HG02885 (cell line): ENCODE results near the gene SFI1.

Experiments
- ATAC-seq: cut with Tn5 transposase; IDR thresholded peaks from one replicate; pipeline ENCODE4 v1.9.1; 2021; ENCODE audit warnings: mild to moderate bottlenecking; ENCODE audit not compliant: unreplicated experiment, poor library complexity

SFI1 gene

DNA sequence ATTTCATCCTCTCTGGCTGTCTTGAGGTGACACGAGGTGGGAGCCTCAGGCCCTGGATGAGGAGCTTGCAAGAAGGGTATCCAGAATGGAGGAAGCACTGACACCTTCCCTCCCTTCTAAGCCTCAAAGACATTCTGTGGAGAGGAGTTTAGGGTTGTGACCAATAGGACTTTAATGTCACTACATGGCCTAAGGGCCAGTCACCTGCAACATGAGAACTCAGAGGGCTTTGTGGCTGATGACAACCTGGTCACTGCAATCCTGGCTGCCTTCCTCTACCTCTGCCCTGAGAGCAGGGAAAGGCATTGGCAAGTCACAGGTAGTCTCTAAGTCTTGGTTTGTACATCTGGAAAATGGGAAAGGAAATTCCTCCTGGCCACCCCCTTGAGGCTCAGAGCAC lies 132.0 kb downstream of the SFI1 start:
- no peak for ATAC-seq

DNA sequence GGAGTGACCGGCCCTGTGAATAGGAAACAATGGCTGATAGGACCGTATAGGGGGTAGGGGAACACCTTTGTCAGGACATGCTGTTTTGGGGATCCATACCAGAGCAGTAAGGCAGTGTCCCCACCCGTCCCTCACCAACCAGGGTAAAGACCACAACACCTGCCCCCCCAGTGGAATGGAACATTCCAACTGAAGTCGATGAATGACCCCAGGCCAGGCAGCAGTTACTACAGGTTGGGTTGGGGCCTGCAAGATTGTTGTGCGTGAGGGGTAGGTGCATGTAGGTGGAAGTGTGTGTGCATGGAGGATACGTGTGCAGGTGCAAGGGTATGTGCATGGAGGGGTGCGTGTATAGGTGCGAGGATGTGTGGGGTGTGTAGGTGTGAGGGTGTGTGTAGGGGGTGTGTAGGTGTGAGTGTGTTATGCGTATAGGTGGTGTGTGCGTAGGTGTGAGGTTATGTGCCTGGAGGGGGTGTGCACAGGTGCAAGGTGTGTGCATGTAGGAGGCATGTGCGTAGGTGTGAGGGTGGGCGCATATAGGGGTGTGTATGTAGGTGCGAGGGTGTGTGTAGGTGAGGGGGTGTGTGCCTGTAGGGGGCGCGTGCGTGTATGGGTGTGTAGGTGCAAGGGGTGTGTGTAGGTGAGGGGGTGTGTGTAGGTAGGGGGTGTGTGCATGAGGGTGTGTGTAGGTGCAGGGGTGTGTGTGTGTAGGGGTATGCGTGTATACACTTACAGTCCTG lies 132.8 kb downstream of the SFI1 start:
- ATAC-seq = no peak

DNA sequence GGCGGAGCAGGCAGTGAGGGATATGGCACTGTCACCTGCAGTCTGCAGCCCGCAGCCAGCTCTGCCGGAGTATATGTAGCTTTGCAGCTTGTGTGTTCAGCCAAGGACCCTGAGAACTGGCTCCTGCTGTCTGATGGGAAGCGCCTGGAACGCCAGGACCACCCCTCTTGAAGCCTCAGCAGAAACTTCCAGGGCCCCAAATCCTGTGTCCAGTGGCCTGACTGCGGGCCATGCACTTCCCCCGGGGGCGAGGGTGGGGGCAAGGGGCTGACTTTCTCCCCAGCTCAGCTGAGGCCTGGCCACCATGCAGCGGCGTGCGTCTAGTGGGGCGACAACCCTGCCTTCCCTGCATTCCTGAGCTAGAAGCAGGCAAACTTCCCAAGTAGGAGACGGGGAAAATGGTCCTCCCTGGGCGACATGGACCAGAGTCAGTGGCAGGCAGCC lies 133.4 kb downstream of the SFI1 start:
- no peak for ATAC-seq

DNA sequence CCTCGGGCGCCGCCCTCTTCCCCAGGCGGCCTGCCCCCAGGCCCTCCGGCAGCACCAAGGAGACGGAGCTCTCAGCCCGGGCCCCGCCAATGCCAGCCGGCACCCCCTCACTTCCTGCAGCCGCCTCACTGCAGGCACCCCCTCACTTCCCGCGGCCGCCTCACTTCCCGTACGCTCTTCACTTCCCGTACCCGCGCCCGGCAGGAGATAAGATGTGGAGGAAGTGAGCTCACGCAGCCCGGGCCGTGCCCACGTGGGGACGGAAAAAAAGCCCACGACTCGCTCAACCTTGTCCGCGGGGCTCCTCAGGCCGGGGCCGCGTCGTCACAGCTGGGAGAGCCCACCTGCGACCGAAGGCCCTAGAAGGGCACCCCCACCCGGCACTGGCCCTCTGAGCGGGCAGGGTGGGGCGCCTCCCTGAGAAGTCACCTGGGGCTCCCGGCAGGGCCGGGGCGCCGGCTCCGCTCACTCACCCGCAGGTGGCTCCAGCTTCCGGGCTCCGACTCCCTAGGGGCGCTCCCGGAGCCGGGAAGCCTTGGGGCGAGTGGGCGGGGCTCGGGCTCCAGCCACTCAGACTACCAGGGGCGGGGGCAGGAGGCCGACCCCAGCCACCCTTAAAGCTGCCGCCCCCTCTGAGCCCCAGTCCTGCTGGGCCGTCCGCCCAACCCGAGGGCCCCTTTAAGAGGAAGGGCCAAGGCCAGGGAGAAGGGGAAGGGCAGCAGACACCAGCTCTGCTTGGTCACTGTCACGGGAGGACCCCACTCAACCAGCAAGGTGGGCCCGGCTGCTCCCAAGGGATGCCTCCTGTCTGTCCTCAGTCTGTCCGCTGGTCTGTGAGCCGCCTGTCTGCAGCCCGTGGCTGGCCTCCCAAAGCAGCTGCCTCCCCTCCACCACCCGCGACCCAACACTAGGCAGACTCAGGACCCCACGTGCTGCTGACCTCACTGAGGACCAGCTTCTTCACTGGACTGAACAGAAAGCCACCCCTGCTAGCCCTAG lies 134.3 kb downstream of the SFI1 start:
- peak; percentile 57 for ATAC-seq

DNA sequence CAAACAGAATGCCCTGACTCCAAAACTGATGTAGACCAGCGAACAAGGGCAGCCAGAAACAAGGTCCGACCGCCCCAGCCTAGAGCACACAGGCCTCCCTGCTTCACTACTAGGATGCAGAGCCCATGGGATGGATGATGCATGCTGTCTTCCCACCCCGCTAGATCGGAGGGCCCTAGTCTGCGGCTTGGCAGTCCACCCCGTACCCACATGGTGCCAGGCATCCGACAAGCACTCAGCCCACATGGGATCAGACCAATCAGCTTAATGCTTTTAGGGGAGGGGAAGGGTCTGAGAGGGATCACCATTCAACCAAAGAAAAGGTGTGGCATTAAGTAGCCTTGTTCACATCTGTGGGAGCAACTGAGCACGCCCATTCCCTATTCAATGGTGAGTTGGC lies 135.1 kb downstream of the SFI1 start:
- no peak for ATAC-seq

DNA sequence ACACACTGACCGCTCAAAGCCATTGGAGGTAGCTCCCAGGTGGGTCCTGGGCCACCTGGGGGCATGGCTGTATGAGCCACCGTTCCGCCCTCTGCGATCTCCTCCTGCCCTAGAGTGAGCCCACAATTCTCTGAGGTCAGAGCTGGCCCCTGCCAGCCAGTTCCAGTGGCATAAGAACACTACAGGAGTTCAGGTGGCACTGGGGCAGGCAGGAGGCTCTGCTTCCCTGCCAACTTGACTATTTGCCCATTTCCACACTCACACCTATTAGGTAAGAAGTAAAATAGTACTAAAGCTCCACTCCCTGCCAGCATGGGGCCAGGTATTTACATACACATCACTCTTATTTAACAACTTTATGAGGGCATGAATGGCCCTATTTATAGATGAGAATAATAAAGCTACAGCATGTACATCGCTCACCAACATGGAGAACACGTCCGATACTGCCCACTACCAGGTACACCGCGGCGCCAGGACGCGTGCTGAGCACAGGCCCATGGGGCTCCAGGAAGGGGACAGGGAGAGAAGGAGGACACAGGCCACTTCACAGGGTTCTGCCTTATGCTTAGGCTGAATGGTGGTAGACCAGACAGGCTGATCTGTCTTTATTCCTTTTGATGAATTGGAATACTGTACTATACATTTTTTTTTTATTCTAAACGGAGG lies 139.4 kb downstream of the SFI1 start:
- no peak for ATAC-seq

DNA sequence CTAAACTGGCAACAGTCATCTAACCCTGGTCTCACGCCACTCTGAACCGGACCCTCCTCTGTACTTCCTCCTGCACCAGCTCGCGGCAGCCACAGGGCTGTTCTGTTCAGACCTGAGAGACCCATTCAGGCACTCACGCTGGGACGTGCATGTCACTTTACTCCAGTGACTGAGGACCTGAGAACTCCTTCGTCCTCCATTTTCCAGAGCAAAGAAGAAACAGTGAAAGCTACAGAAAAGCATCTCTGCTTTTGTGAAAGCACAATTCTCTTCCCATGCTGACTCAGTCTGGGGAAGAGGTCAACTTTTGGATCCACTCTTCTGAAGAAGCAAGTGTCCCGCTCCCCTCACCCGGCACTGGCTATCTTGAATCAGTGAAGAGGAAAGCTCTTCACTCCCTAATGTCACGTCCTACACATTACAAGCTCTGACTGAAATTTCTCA lies 141.1 kb downstream of the SFI1 start:
- ATAC-seq = peak; percentile 46

DNA sequence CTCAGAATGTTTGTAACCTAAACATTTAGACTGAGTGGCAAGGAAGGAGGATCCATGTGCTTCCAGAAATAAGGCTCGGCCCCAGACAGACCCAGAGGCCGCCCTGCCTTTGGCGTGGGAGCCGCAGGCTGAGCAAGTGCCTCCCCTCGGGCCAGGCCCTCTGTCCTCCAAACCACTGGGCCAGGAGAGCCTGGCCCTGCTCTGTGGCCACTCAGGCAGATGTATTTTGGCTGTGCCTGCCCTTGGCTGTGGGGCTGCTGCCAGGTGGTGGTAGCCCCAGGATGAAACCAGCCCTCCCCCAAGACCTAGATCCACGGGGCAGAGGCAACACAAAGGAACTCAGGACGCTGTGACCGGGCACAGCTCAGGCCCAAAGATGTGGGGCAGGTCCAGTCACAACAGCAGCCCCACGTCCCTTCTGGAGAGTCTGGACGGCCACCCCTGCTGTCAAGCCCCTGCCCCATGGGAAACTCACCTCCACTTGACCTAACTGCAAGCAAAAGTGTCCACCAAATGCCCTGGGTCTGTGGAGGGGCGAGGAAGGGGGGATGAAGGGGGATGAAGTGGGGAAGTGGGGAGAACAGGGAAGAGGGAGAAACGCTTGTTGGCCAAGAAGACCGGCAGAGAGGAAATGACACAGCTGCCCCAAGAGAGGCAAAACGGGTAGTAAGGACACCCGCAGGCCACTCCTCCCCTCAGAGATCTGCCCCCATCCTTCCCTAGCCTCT lies 141.7 kb downstream of the SFI1 start:
- ATAC-seq = peak; percentile 38

DNA sequence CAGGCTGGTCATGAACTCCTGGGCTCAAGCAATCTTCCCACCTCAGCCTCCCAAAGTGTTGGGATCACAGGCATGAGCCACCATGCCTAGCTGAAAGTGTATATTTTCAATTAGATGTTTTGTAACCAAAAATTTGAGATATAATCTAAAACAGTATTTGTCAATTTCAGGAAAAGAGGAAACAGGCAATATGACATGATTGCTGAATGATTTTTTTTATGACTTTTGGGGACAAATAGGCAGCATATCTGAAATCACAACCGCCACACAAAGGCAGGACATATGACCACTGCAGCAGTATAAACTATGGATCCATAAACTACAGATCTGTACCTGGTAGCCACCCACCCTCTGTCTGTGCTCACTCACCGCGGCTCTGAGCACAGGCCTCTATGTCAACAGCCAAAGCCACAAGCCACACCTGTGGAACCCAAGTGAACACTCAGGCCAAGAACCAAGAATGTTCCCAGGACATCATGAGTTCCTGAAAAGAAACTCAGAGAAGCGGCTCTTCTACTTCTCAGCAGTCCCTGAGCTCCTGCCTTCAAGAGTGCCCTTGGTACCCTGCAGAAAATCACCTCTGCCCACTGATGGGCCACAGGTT lies 143.2 kb downstream of the SFI1 start:
- ATAC-seq = no peak

DNA sequence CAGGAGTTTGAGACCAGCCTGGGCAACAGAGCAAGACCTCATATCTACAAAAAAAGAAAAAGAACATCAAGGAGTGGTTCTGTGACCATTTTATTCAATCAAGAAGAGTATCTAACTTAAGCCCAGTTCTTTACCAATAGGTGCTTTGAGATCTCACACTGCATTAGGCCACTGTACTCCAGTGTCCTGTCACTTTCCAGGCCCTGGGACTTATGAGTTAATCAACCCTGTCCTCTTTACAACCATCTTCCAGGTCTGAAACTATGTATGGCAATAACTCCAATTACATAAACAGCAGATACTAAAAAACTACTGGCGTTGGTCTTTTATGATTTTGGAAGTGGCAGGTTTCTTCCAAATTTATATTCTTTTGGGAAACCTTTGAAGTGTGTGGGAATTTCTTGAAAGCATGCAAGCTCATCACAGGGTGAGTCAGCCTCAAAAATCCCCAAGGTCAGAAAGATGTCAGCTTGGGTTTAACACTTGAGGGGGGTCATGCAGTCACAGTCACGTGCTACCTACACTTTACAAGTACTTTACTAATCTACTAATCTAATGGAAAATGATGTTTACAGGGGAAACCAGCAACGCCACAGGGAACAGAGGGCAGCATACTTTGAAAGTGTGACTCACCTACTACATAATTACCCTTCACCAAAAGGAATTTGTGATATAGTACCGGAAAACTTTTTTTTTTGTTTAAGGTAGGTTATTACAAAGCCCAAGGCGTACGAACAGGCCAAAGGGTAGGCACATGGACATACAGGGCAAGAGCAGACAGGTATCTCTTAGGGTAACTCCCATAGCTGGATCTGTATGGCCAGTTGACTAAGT lies 150.1 kb downstream of the SFI1 start:
- ATAC-seq = peak; percentile 40

DNA sequence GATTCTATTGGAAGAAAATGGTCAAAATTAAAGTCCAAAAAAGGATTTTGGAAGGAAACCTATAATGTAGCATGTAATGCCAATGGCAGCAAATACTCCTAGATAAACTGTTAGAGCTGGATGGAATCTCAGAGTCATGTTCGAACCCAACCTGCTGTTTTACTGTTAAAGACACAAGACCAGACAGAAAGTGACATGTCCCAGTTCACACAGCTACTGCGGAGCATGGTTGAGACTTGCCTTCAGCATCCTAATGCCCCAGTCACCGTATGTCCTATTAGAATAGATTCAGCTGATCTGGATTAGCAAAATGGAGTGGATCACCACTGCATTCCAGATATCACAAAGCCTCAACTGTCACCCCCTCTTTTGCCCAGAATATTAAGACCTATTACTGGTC lies 150.7 kb downstream of the SFI1 start:
- no peak for ATAC-seq

DNA sequence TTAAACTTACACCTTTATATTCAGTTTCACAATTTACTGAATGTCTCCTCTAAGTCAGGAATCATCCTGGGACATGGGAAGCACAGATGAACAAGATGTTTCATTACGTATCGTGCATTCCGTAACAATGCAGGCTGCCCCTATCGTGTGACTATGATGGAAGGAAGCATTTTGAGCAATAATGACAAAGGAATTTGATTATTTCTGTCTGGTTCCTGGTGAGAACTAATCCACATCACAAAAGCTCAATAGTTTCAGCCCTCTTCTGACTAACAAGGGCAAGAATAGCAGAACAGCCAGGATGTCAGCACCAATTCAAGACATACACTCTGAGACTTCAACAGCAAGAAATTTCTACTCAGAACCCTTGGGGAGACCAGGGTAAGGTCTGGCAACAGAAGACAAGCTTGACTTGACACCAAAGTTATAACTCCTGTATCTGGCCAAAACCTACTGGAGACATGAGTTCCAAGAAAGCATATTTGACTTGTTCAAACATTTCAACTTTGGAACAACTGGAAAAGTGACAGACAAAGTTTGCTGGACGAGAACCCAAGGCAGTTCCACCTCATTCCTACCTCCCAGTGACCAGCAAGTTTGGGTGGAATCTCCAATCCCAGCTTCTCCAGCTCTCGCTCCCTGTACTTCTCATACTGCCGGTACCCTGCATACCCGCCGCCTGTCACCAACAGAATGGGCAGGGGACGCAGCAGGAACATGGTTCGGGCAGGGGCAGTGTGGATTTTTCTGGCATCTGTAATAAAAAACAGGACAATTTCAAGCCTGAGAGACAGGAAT lies 151.4 kb downstream of the SFI1 start:
- ATAC-seq = no peak

DNA sequence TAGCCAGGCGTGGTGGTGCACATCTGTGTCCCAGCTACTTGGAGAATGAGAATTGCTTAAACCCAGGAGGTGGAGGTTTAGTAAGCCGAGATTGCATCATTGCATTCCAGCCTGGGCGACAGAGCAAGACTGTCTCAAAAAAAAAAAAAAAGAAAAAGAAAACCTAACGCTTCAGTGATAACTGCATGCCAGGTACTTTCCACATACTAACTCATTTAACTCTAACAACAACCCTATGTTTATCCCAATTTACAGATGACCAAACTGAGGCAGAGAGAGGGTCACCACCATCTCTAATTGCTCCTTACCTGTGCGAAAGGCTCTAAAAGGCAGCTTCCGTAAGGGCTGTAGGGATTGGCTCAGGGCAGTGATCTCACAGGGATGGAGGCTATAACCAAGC lies 154.1 kb downstream of the SFI1 start:
- ATAC-seq = no peak

DNA sequence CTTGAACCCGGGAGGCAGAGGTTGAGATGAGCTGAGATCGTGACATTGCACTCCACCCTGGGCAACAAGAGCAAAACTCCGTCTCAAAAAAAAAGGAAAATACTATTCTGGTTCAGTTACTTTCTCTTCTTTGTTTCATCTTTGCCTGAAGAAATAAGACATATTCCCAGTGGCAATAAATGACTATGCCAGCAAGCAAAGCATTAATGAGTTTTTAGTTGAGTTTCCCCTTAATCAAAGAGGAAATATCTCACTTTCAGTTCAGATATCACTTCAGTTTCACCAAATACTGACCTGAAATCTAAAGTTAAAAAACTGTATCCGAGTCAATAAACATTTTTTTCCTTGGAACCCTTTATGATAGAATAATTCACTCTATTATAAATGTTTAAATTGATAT lies 155.3 kb downstream of the SFI1 start:
- no peak for ATAC-seq

DNA sequence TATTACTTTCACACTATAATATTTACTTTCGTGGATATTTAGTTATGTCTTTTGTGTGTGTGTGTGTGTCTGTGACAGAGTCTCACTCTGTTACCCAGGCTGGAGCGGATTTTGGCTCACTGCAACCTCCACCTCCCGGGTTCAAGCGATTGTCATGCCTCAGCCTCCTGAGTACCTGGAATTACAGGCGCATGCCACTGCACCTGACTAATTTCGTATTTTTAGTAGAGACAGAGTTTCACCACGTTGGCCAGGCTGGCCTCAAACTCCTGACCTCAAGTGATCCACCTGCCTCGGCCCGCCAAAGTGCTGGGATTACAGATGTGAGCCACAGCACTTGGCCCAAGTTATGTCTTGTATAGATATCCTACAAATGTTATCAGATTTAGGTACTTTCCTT lies 155.8 kb downstream of the SFI1 start:
- no peak for ATAC-seq

DNA sequence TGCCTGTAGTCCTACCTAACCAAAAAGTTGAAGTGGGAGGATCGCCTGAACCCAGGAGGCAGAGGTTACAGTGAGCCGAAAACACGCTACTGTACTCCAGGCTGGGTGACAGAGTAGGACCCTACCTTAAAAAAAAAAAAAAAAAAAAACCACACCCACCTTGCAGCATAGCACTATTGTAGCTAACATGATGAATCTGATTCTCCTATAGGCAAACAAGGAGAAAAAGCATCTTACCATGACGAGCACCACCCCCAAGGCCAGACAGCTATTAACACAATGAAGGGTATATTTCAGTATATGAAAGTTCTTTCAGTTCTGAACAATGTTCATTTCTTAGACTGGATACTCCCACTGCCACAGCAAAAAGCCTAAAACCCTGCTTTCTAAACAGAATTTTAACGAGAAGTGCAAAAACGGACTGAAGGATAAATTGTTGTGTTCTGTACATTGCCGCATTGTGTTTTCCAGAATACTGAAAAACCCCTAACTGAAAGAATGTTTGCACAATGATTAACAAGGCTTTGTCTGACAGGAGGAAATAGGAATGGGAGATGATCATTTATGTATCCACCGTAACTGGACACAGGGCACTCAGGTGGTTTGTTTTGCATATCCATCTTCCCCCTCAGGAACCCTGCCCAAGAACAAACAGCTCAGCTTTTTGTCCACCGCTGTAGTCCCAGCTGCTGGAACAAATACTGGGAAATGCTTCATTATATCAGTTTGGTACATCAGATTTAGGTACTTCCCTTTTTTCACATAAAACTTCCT lies 156.8 kb downstream of the SFI1 start:
- ATAC-seq = no peak

DNA sequence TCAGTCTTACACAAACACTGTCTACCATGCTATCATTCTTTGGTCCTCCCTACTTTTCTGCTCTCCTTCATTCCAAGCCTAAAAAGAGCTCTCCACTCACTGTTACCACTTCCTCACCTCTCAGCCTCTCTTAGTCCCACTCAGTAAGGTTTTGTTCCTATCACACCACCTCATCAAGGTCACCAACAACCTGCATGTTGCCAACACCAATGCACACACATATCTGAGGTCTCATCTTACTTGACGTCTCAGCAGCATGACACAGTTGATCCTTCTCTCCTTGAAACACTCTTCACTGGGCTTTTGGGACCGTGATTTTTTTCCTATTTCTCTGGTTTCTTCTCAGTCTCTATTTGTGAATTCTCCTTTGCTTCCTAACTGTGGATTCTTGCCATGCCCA lies 157.6 kb downstream of the SFI1 start:
- ATAC-seq = no peak
